ENCODE data around the gene PPP1R16B.
A peak's percentile ranks its signal among the peaks of the same experiment; 100 is the strongest.

Gene PPP1R16B

DNA sequence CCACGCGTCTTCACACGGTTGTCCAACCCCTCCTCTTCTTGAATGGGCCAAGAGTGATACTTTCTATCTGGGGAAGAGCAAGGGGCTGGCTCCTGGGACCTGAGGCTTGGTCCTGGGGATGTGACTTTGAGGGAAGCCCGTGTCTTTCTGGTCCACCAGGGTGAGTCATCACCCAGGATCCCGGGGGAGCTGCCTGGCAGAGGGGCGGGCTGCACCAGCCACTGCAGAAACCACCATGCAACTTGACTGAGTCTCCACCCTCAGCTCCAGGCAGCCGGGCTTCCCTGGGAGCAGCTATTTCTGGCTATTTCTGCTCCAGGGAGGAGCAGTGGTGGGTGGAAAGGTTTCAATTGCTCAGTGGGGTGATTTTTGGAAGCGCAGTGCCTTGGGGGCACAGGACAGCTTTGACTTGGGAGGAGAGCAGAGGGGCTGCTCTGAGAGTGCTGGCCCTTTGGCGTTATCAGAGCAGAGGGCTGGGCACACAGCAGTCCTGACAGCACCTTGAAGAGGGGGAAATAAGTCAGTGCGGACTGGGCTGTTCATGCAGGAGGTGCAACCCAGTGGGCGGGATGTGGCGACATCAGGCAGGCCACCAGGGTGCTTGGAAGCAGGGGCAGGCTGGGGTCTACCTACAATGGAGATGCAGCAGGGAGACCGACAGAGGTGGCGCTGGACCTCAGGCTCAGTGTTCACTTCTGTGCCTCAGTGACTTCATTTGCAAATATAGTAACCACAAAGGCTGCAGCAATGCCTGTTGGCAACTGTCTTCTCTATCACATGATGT lies 75.6 kb downstream of the PPP1R16B start:
- DNase-seq = no peak

DNA sequence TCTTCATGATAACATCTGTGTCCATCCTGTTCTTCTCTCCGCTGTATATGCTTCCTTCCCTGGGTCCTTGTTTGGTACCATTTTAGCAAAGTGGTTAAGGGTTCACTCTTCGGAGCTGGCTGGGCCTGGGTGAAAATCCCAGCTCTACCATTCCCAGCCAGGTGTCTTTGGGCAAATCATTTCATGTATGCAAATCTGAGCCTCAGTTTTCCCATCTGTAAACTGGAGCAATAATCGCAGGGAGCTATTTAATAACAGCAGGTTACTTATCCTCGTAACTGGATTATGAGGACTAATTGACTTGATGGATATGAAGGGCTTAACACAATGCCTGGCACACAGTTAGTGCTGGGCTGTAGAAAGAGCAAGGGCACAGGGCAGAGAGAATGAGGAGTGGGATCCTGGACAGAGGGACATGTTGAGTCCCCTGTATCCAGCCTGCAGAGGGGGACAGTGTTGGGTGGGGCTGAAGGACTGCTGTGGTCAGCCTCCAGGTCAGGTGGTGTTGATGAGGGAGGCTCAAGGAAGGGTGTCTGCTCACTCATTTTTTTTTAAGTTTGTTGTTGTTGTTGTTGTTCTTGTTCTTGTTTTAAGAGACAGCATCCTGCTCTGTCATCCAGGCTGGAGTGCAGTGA lies 76.4 kb downstream of the PPP1R16B start:
- no peak for DNase-seq

DNA sequence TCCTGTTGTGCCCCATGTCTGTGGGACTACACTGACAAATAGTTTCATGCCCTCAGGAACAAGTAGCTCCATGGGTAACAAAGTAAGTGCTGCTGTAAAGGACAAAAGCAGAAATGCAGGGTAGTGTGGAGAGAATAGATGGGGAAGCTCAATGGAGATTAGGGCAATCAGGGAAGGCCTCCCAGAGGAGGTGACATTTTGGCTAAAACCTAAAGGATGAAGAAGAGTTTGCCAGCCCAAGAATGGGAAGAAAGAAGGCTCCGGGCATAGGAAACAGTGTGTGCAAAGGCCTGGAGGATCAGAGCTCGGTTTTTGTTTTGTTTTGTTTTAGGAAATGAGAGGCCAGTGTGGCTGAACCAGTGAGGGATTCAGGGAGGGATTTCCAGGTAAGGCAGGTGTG lies 77.1 kb downstream of the PPP1R16B start:
- DNase-seq = no peak

GRCh38 chr20:38883081-38883980 lies 77.8 kb downstream of the PPP1R16B start:
- no peak for DNase-seq

DNA sequence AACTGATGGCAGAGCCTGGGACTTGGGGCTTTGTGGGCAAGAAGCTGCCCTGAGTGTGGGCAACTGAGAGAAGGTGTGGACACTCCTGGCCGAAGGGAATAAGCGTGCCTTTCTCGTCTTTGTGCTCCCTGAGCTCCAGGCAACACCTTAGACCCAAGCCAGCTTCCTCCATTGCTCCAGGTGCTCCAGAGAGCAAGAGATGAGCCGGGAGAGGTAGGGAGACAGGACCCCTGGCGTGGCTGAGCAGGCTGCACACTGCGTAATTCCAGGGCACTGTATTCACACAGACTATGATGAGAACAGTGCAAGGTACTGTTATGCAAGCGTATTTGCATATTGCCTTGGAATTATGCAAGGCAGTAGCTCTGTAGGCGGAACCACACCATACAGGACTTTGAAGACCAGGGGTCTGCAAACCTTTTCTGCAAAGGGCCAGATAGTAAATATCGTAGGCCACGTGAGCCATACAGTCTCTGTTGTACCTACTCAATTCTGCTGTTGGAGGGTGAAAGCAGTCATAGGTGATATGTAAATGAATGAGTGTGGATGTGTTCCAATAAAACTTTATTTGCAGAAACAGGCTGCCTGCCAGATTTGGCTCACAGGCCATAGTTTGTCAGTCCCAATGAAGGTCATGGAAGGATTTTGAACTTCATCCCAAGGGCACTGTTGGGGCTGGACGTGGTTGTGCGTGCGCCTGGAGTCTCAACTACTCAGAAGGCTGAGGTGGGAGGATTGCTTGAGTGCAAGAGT lies 78.7 kb downstream of the PPP1R16B start:
- no peak for DNase-seq

- DNase-seq = no peak
Measured at GRCh38 chr20:38885357-38885756, 79.9 kb downstream of the PPP1R16B start.

GRCh38 chr20:38888059-38888831 lies 82.7 kb downstream of the PPP1R16B start:
- no peak for DNase-seq

DNA sequence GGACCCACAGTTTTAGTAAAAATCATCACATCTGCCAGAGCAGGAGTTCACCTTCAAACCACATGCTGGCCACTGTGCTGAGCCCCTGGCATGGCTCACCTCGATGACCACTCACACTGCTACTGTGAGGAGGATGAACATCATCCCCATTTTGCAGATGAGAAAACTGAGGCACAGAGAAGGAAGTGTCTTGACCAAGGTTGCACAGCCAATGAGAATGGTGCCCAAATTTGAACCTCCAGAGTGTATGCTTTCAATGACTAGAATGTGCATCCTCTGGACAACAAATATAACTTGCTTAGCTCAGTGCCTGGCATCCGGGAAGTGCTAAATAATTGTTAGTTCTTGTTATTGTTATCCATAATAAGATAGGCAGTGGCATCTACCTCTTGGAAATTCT lies 83.6 kb downstream of the PPP1R16B start:
- no peak for DNase-seq

GRCh38 chr20:38889792-38890496 lies 84.4 kb downstream of the PPP1R16B start:
- no peak for DNase-seq

DNA sequence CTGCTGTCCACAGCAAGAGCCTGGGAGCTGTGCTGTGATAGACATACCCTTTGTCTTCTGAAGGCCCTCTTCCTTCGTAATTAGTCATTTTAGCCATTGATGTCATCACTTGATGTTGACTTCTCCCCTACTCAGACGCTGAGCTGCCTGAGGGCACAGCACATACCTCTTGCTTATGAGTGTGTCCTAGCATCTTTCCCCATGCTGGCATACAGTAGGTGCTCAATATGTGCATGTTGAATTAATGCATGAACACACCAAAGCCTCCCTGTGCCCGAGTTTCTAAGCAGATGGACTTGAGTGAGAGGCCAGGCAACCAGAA lies 85.0 kb downstream of the PPP1R16B start:
- no peak for DNase-seq

GRCh38 chr20:38892091-38892981 lies 86.8 kb downstream of the PPP1R16B start:
- DNase-seq = no peak

GRCh38 chr20:38893056-38893564 lies 87.6 kb downstream of the PPP1R16B start:
- no peak for DNase-seq

GRCh38 chr20:38893565-38894090 lies 88.1 kb downstream of the PPP1R16B start:
- peak; percentile 23 for DNase-seq

- no peak for DNase-seq
Measured at GRCh38 chr20:38894091-38894847, 88.8 kb downstream of the PPP1R16B start.

- no peak for DNase-seq
Measured at GRCh38 chr20:38895098-38895949, 89.8 kb downstream of the PPP1R16B start.

DNA sequence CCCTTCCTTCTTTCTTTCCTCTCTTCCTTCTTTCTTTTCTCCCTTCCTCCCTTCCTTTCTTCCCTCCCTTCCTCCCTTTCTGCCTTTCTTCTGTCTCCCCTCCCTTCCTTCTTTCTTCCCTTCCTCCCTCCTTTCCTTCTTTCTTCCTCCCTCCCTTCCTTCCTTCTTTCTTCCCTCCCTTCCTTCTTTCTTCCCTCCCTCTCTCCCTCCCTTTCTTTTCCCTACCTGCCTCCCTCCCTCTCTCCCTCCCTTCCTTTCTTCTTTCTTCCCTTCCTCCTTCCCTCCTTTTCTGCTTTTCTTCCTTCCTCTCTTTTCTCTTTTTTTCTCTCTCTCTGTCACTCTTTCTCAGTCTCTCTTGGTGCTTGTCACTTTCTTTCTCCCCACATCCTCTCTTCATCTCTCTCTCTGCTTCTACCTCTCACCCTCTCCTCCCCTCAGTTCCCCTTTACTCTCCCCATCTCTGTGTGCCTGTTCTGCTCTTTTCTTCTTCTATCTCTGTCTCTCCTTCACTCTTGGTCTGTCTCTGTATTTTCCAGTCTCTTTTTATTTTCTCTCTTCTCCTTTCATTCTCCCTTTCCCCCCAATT lies 90.6 kb downstream of the PPP1R16B start:
- DNase-seq = no peak

- no peak for DNase-seq
Measured at GRCh38 chr20:38897267-38897666, 91.8 kb downstream of the PPP1R16B start.

GRCh38 chr20:38900606-38901005 lies 95.1 kb downstream of the PPP1R16B start:
- no peak for DNase-seq
